HL-60/S4 (cell line): ENCODE measurements around the gene SLC6A15.

Source experiments
- in situ Hi-C: fragments of 300-500 bp; cut with MboI; formaldehyde crosslinking; loops from 2 replicates; pipeline ENCODE4 v1.14.3; 2022; ENCODE audit warnings: low sequenced_read_pairs

The SLC6A15 gene

DNA sequence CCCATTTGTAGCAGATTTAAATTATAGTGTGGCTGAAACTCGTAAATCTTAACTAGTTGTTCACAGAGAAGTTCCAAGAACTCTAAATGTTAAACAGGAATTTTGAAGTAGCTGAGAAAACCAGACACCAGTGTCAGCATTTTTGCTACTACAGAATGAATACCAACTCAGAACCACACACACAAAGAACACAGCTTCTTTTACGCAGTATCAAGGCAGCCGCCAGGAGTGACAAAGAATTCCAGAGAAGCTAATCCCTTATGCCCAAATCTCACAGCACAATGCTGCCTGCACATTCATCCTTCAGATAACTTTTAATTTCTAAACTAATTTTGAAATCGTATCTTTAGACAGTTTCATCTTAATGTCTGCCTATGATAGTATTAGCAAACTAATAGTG, 37.4 kb downstream of the SLC6A15 start:
- in situ Hi-C loops: loop anchor here (25.0 kb wide), 1 partner anchor 137 kb away; no protein-coding TSS in a partner anchor

DNA sequence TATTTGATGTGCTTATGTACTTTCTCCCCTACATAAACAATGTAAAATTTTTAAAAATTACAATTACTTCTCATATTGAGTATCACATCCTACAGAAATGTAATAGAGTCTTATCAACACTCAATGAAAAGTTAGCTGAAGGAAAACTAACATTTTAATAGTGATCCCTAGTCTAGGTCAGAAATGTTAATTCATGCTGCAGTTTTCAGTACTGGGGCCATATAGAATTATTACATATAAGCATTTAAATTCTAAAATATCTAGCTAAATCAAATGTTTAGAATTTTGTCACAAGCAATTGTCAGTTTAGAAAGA, 37.8 kb downstream of the SLC6A15 start:
- in situ Hi-C loops: loop anchor here (25.0 kb wide), 1 partner anchor 138 kb away; no protein-coding TSS in a partner anchor

DNA sequence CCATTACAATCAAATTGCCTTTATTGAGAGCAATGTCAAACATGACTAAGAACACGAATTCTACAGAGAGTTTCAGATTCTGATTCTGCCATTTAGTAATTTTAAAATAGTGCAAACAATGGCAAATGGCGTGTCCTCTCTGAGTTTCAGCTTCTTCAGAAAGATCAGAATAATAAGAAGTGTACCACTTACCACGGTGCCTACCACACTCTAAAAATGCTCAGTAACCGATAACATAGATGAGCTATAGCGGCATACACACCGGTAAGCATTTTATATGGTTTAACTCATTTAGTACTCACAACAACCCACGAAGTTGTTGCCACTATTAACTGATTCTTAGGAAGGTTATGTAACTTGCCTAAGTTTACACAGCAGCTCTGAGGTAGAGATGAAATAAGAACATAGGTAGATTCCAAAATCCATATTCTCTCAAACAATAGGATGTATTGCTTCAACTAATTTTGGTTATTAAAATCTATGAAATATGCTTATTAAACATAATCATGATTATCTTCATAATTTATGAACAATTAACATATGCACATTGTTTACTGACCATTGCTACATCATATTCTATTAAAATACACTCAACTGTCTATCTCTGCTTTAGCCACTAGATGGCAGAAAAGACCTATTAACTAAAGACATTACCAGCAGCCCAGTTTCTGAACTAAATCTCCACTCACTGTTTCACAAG, 38.3 kb downstream of the SLC6A15 start:
- in situ Hi-C loops: no loop called here

DNA sequence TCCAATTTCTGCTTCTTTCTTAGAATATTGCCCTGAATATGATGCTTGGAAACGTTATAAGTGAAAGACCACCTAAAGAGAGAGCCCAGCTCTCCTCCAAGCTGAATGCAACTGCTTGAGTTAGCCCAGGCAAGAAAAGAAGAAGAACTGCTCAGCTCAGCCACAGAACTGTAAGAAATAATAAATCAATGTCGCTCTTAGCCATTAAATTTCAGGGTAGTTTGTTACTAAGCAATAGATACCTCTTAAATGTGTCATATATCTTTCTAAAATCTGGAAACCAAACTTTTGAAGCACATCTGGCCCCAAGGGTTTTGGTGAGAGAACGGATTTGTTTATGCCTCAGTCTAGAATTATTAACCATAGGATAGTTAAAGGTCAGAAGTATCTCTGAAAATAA, 50.4 kb downstream of the SLC6A15 start:
- in situ Hi-C loops: no loop called here

DNA sequence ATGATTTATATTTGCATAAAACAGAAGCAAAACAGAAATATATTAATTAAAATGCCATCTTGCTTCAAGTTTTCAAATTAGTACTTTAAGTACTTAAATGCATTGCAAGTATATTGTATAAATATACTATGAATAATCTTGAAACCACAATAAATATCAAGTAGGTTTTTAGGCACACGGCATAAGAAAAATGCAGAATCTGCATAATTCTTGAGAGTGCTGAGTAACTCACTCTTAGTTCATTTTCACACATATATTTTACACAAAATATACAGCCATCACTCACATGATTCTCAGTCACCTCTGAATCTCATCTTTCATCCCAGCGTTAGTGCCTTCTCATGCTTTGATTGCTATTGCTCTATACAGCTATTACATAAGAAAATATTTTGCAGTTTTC, 51.9 kb downstream of the SLC6A15 start:
- in situ Hi-C loops: no loop called here

DNA sequence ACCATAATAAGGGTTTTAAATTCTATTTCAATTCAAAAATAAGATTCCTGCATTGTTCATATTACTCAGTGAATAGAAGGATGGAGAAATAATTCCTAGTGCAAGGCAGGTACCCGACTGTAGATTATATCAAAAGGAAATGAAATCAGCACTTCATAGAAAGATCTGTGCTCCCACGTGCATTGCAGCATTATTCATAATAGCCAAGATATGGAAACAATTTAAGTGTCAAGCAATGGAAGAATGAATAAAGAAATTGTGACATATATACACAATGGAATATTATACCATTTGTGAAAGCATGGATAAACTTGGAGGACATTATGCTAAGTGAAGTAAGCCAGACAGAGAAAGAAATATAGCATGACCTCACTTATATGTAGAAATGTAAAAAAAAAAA, 53.8 kb downstream of the SLC6A15 start:
- in situ Hi-C loops: no loop called here

DNA sequence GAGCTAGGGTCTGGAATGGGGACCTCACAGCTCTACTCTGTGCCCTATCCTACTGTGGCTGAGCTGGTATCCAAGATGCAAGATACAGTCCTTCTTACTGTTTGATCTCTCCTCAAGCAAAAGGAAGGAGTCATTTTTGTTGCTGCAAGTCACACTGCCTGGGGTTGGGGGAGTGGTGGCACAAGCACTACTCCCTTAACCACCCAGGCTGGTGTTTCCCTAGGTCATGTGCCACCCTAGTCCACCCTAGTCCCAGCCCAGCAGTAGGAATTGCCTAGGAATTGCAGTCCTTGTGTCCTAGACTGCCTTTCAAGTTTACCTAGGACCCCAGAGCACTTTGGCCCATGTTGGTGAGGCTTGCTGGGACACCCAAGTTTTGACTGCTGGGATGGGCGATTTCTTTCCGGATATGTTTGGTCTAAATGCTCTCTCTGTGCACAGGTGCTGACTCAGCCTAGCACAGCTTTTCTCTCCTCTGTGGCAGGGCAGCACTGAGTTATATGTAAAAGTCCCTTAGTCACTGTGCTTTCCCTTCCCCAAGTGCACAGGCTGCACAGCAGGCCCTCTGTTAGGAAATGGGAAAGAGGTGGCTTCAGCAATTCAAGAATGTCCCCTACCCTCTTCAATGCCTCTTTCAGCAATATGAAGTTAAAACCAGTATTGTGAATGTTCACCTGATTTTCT, 54.9 kb downstream of the SLC6A15 start:
- in situ Hi-C loops: no loop called here

DNA sequence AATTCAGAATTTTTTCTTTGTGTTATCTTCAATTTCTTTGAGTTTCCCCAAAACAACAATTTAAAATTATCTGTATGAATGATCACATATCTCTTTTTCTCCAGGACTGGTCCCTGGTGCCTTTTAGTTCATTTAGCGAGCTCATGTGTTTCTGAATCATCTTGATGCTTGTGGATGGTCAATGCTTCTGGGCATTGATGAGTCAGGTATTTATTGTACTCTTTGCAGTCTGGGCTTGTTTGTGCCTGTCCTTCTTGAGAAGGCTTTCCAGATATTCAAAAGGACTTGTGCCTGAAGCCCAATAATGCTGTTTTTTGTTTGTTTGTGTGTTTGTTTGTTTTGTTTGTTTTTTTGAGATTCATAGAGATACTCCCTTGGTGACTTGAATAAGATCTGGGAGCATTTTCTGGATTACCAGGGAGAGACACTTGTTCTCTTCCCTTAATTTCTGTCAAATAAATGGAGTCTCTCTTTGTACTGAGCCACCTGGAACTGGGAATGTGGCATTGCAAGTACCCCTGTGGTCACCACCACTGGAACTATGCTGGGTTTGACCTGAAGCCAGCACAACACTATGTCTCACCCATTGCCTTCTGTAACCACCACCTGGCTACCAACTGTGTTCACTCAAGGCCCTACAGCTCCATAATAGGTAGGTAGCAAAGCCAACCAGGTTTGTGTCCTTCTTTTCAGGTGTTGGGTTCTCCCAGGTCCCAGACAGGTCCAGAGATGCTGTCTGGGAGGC, 56.3 kb downstream of the SLC6A15 start:
- in situ Hi-C loops: no loop called here

DNA sequence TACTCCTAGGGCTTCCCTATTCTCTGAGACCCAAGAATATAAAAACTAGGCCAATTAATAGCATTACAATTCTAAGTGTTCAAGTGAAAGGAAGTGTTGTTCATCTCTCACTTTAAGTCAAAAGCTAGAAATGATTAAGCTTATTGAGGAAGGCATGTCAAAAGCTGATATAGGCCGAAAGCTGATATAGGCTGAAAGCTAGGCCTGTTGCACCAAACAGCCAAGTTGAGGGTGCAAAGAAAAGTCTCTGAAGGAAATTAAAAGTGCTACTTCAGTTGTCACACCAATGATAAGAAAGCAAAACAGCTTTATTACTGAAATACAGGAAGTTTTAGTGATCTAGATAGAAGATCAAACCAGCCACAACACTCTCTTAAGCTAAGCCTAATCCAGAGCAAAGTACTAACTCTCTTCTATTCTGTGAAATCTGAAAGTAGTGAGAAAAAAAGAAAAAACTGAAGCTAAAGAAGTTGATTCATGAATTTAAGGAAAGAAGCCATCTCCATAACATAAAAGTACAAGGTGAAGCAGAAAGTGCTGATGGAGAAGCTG, 68.9 kb downstream of the SLC6A15 start:
- in situ Hi-C loops: no loop called here

DNA sequence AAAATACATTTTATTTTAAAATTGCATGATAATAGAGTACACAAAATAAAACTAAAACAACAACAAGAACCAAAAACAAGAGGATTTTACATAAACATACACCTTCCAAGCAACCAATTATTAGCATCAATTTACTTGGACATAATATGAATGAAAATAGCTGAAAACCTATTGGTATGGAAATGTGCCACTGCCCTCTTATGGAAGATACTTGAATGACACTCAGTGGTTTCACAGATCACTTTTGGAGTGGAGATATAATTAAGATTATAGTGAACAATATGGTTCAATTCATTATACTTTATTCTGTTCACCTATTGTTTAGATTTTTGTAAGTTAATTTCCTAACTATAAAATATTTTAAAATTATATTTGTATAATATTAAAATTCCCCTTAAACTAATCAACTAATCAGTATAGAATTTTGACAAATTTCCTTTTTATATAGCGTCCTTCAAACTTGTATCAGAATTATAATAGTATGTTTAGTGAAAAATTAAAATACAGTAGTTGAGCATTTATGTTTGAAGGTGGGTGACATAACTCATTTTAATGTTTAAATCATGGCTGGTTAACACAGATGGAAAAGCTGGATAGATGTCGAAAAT, 70.1 kb downstream of the SLC6A15 start:
- in situ Hi-C loops: no loop called here

DNA sequence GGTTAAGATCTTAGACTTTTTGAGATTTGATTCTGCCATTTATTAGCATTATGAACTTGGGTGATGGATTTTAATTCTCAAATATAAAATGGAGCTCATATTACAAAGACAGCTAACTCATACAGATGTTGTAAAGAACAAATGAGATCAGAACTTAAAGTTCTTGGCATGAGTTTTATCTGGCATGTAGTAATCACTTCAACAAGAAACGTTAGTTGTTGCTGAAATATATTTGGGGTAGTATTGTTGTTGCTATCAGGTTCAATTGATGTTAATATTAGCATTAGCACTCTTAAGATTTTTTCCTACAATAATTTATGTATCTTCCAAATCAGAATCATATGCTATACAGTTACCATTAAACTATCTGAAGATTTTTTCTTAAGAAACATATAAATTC, 71.0 kb downstream of the SLC6A15 start:
- in situ Hi-C loops: no loop called here

DNA sequence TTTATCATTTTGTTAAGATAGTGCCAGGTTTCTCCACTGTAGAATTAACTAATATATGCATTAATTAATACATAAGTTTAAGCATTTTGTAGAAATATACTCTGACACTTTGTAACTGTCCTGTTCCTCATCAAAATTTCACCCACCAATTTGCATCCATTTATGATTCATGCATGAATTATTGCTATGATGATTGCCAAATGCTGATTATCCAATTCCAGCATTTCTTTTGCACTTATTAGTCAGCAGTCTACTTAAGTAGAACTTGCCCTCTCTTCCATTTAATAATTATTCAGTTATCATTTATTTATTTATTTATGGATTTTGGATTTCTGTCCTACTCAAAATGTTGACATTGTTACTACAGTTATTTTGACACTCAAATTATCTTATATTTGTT, 72.2 kb downstream of the SLC6A15 start:
- in situ Hi-C loops: no loop called here

DNA sequence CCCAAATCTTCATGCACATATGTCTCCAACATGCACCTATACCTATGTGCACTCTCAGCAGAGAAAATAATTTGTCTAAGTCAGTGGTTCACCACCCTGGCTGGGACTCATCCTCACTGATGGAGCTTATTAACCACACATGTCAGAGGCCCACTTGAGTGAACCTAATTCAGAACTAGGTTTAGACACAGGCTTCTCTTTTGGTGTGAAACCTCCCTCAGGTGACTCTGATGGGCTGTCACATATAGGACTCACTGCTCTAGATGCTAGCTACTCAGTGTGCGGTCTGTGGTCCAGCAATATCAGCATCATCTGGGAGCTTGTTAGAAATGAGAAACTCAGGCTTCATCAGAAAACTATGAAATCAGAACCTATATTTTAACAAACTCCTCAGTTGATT, 85.7 kb downstream of the SLC6A15 start:
- in situ Hi-C loops: no loop called here

DNA sequence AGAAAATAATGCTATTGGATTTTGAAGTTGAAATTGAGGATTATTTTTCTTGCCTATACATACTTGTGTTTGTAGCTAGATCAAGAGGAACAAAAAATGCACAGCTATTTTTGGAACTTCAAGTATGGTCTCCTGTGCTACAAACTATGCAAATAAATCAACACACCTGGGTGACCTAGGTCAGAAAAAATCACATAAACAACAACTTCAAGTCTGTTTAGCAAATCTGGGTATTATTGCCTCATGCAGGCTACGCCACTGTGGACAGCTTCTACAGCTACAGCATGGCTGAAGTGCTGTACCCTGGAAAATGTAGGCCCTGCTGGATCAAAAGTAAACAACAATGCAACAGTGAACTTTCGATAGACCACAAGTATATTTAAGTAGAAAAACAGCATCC, 87.5 kb downstream of the SLC6A15 start:
- in situ Hi-C loops: no loop called here

DNA sequence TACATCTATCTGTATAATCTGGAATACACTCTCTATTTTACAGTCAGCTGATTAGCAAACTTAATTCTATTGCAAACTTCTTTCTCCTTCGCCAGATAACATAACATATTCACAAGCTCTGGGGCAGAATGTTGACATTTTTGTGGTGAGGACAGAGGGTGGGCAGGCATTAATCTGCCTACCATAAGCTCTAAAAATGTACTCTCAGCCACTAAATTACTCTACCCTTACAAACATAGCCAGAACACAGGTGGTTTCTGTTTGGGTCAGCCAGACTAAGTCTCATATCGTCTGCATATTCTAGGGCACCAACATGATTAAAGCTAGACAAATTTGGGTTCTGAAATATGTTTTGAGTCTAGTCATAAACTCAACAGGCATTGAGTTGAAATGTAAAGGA, 90.1 kb downstream of the SLC6A15 start:
- in situ Hi-C loops: no loop called here

DNA sequence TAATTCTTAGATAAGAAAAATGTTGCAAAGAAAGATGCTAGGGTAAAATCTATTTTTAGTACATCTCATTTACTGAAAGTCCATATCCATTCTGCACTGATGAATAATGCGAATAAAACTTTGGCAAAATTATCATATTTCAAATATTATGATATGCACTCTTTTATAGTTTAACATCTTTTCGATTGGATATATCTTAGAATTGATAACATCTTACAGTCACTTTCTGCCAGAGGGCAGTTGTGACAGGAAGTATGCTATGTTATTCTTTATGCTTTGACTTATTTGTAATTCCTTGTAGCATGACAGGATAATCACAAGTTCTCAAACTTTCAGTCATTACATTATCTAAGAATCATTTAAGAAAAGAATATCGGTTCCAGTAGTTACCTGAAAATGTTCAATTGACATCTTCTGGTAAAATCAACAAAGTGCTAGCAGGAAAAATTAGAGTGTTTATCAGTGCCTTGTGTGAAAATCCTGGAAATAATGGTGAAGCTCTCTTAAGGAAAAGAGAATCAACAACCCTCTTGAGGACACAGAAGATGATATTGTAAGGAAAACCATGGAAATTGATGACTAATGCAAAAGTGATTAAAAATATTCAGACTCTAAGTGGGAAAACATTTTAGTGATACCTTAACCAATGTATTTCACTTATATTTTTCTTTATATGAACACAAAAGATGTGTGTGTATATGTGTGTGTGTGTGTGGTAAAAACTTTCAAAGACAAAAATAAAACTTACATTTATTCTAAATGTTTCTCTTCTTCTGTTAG, 95.5 kb downstream of the SLC6A15 start:
- in situ Hi-C loops: no loop called here

DNA sequence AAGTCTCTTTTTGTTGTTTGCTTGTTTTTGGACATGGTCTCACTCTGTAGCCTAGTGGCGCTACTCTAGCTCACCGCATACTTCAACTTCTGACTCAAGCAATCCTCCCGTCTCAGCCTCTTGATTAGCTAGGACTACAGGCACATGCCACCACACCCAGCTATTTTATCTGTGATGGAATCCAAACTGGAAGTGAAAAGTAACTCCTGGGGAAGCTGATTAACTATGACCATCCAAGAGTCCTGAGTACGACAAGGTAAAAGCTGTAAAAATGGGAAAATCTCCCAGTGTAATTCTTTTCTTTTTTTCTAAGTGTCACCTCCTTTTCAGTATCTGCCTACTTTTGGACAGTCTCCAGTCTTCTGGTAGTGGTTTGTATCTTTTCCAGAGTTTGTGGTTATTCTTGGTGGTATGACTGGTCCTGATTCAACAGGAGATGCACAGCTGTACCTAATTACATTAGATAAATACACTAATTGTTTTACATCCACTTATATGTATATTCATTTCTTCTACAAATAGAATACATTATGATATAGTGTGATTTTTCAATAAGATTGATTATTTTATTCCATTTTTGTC, 97.8 kb downstream of the SLC6A15 start:
- in situ Hi-C loops: no loop called here

DNA sequence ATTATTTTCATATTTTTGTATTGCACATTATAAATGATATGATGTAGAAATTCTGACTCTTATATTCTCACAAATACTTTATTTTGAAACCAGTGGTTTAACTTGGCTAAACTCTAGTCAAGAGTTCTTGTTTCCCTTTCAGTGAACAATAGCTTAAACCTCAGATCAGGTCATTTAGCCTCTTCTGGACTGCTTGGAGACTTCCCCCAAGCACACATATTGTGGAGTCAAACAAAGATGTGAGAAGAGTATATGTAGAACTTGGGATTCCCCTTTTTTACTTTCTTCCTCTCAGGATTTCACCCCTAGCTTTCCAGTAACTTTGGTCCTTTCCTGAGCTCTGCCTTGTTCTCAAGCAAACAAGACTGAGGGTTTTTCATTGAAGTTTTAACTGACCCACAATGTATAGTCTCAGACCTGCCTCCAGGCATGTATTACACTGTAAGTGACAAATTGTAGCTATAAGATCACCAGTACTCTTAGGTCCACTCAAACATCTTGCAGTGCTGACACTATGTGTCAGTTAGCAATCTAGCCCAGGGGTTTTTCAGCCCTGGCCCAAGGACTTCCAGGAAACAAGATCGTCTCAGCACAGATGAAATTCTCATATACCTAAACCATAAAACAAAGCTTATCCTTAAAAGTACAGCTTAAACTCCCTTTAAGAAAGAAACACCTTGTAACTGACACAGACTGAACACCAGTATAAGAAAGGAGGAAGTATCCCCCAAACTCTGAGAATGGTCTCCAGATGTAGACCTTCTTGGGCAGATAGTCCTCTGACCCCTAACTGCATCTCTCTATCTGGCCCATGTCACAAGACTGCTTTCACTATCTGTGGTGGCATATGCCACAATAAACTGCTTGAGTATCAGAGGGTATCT, 98.6 kb downstream of the SLC6A15 start:
- in situ Hi-C loops: no loop called here

DNA sequence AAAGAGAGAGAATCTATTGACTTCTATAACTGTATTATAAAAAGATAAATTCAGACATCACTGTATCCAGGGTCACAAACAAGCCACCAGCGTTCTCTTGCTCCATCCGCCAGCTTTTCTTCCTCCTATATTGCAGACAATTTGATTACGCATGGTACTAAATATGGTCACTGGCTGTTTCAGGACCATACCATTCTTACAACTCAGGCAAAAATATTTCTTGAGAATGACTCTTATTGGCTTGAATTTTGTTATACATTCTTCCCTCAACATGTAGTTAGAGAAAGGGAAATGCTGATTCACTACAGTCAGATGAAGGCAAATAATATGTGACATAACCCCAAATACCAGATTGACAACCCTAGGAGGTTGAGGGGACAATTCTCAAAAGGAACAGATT, 101.3 kb downstream of the SLC6A15 start:
- in situ Hi-C loops: no loop called here
